WTC11 (cell line): ENCODE results near the gene TRPC4AP.

Source experiments
- MAX ChIP-seq: sonication (generic); formaldehyde crosslinking; IDR thresholded peaks from 2 replicates; pipeline ENCODE4 v1.8.0; 2022; ENCODE audit warnings: mild to moderate bottlenecking, missing genetic modification reagents
- TF ChIP-seq, protein P1 (sequence below): sonication (generic); formaldehyde crosslinking; IDR thresholded peaks from 2 replicates; pipeline ENCODE4 v1.8.1; 2022; ENCODE audit warnings: low read depth, mild to moderate bottlenecking, moderate library complexity, missing genetic modification reagents, borderline replicate concordance

- TF ChIP-seq, protein P1, sequence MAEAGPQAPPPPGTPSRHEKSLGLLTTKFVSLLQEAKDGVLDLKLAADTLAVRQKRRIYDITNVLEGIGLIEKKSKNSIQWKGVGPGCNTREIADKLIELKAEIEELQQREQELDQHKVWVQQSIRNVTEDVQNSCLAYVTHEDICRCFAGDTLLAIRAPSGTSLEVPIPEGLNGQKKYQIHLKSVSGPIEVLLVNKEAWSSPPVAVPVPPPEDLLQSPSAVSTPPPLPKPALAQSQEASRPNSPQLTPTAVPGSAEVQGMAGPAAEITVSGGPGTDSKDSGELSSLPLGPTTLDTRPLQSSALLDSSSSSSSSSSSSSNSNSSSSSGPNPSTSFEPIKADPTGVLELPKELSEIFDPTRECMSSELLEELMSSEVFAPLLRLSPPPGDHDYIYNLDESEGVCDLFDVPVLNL (CRISPR knock-in tag), result no peak
- no peak for TF ChIP-seq MAX (CRISPR knock-in tag)
Measured at GRCh38 chr20:35134472-35134871, 41.9 kb upstream of the TRPC4AP start.
